G401 (cell line): ENCODE measurements around the gene SLC25A52. TPM values are rescaled to one million over a fixed set of nuclear protein-coding genes. Genes with fewer than 3 reads are reported as not detected.
"Not testable (repeated sequence)": the region's sequence is repeated elsewhere in the genome, so short reads cannot be mapped to it uniquely, and the experiment has no call there.

Experiments
- DNase-seq: peaks from one replicate; pipeline ENCODE4 v3.0.0-alpha.2; 2015; ENCODE audit warnings: low spot score
- in situ Hi-C: cut with HindIII; loops from 2 replicates; pipeline ENCODE4 v1.10.0; 2016; ENCODE audit warnings: low sequenced_read_pairs, mixed read lengths
- total RNA-seq: library from RNA; depleted of rRNA; stranded (reverse); fragments of >200 nt; shearing (Covaris generic); gene quantifications from 2 replicates; pipeline ENCODE4 v1.2.3, GENCODE V29; 2014; rRNA removed

The SLC25A52 gene, protein sequence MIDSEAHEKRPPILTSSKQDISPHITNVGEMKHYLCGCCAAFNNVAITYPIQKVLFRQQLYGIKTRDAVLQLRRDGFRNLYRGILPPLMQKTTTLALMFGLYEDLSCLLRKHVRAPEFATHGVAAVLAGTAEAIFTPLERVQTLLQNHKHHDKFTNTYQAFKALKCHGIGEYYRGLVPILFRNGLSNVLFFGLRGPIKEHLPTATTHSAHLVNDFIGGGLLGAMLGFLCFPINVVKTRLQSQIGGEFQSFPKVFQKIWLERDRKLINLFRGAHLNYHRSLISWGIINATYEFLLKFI
- total RNA-seq, result not detected in 2 replicates

DNA sequence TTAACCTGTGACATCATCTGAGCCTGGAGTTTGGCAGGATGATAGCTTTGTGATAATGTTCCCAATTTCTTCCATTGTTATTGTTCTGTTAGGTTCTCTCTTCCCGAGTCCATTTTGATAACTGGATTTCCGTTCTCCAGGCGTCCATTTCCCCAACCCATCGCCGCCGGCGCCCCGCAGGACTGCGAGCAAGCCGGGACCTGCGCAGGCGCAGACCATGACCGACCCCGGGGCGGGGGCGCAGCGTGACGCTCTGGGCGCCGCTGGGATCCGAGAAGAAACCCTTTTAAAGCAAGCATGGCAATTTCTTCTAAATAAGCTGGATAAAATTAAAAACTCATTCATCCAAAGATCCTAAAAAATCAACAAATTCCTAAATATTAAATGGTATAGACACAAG lies at the start of gene SLC25A52:
SLC25A52 (minus strand) TSS at position 186 of the 400 bp plus-strand sequence. CDS start 219 bp downstream, outside the sequence.
- in situ Hi-C loops, result no loop called here

DNA sequence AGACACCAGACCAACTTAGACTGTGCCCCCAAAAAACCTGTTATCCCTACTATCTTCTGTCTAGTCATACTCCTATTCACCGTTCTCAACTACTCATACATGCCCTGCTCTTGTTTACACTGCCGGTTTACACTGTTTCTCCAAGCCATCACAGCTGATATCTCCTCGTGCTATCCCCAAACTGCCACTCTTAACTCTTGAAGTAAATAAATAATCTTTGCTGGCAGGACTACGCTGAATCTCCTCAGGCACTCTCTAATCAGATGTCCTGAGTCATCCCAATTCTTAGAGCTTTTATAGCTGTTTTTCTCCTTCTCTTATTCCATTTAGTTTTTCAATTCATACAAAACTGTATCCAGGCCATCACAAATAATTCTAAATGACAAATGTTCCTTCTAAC lies 48.4 kb upstream of the SLC25A52 start:
- in situ Hi-C loops, DNase-seq: not testable (repeated sequence)

More for the DNA sequence above, at the start of gene SLC25A52:
- no peak for DNase-seq

DNA sequence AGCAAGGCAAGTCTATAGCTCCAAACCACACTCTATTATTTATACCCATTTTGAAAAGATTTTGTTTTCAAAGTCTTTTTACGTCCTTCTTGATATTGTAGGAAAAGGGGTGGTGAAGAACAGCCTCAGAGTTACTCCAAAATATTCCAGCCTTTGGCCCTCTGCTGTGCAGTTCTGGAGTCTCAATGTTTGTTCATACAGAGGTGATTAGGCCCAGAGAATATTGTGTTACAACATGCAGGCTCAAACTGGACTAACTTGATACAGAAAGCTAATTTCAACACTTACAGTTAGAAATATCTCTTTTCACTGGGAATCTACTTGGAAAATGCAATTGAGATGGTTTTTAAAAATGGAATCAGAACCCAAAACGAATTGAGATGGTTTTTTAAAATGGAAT lies 40.4 kb upstream of the SLC25A52 start:
- in situ Hi-C loops, result no loop called here
- DNase-seq, result no peak

DNA sequence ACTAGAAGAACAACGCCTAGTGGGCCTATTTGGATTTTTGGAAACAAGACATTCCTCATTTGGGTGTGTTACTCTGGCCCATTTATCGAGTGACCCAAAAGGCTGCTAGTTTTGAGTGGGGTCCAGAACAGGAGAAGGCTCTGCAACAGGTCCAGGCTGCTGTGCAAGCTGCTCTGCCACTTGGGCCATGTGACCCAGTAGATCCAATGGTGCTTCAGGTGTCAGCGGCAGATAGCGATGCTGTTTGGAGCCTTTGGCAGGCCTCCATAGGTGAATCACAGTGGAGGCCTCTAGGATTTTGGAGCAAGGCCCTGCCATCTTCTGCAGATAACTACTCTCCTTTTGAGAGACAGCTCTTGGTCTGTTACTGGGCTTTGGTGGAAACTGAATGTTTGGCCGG lies 38.6 kb upstream of the SLC25A52 start:
- in situ Hi-C loops, DNase-seq: not testable (repeated sequence)

DNA sequence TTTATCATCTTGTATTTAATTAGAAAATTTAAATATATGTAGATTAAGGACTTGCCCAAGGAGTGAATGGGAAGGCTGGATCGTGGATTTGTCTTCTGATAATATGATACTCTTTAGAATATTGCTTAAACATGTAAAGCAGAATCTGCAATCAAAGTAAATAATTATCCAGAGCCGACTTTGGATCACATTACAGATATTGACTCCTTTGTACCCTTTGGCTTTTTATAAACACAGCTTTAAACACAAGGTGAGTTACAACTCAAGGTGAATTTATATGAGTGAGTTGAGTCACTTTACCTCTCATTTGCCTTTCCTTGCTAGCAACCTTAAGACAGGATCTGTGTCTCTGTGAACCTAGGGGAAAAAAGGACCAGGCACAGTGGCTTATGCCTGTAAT lies 37.7 kb upstream of the SLC25A52 start:
- in situ Hi-C loops, result no loop called here
- no peak for DNase-seq

DNA sequence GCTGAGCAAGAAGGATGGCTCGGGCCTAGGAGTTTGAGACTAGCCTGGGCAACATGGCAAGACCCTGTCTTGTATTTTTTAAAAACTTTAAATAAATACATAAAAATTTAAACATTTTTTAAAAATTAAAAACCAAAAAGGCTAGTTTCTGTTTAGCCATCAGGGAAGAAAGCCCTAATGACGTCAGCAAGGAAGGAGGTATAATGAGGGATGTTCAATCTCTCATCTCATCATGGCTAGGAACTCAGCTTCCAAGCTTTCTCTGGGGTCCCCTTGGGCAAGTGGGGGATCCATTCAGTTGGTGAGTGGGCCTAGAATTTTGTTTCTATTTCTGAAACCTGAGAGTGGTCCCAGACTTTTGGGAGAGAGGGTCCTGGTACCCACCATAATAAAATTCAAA lies 35.1 kb upstream of the SLC25A52 start:
- in situ Hi-C loops, result no loop called here
- DNase-seq, result no peak

DNA sequence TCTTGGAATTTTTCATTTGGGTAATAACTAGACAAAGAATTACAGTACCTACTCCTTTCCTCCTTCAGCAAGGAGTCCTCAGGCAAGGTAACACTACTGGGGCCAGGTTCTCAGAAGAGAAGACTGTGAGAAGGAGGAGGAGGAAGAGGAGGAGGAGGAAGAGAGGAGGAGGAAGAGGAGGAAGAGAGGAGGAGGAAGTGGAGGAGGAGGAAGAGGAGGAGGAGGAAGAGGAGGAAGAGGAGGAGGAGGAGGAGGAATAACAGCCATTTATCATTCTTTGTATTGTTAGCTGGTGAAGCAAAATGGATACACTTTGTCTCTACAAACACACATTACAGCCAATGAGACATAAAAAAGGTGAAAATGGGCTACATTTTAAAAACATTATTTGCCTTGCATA lies 32.9 kb upstream of the SLC25A52 start:
- no peak for DNase-seq
- in situ Hi-C loops, result no loop called here

DNA sequence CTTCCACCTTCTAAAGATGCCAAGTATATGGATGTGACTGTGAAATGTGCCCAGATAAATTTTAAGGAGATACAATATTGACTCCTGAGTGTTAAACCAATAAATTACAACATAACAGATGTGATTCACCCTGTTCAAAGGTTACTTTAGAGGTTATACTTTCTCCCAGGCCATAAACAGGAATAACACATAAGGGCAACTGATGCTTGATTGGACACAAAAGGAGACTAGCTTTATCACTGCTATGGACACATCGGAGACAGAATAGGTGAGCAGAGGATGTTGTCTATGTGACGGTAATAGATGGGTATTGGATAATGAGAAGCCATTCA lies 31.9 kb upstream of the SLC25A52 start:
- in situ Hi-C loops, result no loop called here
- DNase-seq, result no peak

DNA sequence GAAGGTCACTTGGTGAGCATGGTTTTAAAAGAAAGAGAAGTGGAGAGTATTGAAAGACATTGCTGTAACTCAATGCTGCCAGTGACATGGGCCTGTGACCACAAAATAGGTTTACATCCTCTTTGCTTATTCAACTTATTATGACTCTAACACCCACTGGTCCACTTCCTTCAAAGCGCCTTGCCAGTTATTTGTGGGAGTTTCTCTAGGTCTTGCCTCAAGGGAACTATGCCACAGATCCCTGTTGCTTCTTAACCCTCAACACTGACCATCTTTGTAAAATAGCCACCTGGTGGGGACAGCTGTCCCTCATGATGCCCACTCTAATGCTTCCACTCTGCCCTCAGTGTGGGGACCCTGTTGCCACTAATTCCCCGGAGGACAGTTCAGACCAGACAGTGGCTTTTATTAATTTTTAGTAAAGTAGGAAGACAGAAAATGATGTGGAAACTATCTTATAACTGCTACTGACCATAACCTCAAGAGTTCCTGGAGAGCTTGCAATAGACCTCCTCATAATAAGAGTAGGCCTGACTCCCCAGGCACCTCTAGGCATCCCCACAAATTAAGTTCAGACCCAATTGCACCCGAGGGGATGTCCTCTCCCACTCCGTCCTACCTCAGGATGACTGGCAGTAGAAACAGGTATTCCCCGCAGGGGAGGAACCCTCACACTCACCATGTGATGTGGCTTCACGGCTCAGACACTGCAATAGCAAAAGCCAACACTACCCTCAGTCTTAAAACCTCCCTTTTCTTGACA lies 31.3 kb upstream of the SLC25A52 start:
- no peak for DNase-seq
- in situ Hi-C loops, result no loop called here

DNA sequence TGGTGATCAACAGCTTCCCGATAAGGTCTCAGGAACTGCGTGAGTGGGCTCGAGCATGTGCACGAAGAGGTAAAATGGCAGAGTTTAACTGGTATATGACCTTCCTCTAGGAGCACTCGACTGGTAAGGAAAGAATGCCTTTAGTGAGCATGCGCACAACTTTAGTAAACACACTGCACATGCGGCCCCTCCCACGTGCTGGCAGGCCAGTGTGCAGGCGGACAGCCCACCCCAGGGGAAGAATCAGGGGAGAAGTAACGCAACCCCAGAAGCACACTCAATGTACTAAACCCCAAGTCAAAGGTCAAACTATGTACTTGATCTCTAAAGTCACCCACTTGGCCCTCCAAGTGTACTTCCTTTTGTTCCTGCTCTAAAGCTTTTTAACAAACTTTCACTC lies 28.7 kb upstream of the SLC25A52 start:
- DNase-seq, result no peak
- in situ Hi-C loops, result no loop called here

DNA sequence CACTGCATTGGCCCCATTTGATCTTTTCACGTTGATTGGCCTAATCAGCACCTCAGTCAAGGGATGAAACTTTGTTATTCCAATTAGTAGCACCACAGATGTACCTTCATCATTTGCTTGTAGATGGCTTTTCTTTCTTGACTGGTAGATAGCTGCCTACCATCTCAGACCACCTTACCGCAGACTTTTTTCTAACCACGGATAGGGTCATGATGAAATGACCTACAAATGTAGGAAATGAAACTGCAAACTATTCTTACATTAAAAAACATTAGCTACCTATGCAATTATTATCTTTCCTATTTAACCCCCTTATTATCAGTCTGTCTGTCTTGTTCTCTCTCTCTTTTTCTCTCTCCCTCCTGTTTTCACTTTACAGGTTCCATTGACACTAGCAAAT lies 22.4 kb upstream of the SLC25A52 start:
- in situ Hi-C loops, result no loop called here
- no peak for DNase-seq

DNA sequence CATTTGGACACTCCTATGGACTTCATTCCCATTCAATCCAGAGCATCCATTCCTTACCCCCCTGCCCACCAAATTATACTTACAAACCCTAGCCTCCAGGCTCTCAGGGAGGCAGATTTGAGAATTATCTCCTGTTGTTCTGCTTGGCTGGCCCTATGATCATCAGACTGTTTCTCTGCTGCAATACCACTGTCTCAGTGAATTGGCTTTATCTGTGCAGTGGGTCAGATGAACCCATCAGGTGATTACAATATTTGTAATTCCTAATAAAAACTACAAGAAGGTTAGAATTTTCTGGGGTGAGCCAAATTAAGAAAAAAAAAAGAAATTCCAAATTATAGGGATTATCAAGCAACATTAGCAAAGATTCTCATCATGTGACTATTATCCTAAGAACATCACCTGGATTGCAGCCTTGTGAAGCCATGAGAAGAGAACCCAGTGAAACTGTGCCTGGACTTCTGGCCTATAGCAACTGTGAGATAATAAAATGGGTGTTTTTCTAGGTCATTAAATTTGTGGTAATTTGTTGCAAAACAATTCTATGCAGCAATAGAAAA lies 17.8 kb upstream of the SLC25A52 start:
- no peak for DNase-seq
- in situ Hi-C loops, result no loop called here

DNA sequence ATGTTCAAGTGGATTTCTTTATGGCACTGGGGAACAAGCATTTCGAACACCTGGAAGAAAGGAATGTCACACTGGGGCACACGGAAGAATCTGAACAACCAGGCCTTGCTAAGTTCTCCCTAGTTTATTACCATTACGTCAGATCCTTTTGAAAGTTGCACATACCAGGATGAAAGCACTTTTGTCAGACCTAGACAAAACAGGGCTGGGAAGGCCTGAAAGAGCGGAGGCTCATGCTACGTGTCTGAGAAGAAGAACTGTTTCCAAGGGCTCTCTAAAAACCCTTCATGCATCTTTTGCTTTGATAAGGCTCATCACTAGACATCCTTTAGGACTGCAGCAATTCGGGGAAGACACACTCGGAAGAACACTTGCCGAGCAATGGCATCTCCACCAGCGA lies 15.4 kb upstream of the SLC25A52 start:
- in situ Hi-C loops, result no loop called here
- DNase-seq, result no peak

DNA sequence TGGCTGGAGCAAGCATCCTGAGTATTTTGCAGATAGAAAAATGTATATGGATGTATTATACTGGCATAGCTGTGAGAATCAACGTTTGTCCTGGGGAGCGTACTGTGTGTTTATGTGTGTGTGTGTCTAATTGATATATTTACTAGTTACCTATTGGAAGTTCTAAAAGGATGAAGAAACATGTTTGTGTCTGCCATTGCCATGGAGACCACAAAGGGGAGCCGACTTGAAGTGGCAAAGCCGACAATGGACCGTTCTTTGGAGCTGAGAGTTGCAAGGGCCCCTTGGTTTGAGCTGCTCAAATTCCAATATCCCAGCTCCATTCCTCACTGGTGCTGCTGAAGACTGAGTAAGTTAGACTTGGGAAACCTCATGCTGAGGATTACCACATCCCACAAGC lies 14.3 kb upstream of the SLC25A52 start:
- no peak for DNase-seq
- in situ Hi-C loops, result no loop called here

DNA sequence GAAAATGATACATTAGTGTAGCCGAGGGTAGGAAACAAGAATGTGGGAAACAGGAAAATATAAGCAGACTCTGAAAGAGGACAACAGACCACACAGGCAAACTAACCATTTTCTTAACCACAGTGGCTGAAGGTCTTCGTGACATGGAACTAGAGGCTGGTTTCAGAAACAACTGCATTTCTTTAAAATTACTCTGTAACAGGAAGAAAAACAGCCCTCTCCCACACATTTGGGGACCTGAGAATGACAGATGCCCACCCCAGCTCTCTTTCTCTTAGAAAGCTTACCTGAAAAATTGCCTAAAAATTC lies 13.8 kb upstream of the SLC25A52 start:
- DNase-seq, result no peak
- in situ Hi-C loops, result no loop called here

DNA sequence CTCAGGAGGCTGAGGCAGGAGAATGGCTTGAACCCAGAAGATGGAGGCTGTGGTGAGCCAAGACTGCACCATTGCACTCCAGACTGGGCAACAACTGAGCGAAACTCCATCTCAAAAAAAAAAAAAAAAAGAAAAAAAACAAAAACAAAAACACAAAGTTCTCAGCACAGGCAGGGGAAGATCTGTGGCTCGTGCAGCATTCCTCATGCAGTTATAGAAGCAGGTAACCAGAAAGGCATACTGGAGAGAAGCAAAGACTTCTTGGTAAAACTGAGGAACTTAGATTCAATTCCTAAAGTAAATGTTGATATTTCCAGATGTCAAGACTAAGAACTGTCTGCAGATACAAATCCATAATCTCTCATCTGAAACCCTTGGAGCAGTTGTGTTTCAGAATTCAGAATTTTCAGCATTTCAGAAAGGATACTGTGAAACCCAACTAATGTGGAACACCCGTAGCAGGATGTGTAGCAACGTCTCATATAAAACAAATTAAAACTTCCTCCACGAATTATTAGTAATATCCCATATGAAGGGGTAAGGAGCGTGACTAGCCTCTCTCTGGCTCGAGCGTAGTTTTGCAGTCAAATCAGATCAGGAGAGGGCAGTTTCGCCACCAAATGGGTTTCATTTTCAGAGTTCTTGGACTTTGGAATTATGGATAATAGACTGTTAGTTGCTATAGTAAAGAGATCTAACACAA lies 13.2 kb upstream of the SLC25A52 start:
- in situ Hi-C loops, result no loop called here
- DNase-seq, result no peak

DNA sequence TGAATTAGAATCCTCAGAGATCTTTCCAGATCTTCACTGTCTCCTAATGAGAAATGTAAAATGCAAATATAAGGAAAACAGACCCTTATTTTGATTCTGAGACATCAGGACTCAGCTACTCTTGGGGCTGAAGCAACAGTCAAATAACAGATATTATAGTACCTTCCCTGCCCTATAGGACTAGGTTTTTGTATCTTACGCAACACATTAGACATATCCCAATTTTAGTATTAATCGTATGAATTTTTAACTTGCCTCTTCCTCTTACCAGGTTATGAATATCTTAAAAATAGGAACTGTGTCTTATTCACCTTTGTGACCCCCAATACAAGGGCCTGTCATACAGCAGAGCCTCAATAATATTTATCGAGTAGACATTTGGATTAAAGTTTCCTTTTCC lies 12.0 kb upstream of the SLC25A52 start:
- in situ Hi-C loops, result no loop called here
- DNase-seq, result no peak

DNA sequence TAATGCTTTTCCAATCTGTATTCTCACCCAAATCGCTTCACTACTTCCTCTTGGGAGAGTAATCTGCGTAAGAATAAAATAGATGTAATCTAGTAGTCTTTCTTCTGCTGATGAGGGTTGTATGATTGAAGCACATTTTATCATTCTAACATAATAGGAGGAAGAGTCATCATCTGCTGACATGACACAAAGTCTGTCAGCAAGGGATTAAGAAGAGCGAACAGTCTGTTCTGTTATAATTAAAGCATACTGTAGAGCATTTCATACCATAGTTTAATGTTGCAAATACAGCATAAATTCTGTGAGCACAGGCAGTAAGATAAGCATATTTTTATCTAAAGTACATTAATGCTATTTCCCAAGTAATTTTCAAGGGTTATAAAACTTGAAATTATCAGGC lies 10.4 kb downstream of the SLC25A52 start:
- in situ Hi-C loops, result no loop called here
- no peak for DNase-seq

DNA sequence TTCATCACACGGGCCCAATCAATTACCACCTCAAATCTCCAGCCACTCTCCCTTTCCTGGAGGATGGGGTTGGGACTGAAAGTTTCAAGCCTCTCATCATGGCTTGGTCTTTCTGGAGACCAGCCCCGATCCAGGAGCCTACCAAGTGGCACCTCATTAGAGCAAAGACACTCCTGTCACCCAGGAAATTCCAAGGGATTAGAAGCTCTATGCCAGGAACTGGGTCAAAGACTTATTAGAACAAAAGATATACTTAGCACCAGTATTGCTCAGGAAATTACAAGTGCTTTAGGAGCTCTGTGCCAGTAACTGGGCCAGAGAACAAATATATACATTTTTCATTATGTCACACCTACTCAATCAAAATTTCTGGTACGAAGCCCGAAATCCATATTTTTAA lies 14.3 kb downstream of the SLC25A52 start:
- DNase-seq, result no peak
- in situ Hi-C loops, result no loop called here
